NCI-H526 (cell line): ENCODE data around the gene WNT3.

ENCODE experiments used
- DNase-seq, 2 experiments: peaks; one replicate each; lab custom pipeline; 2025; lab: John Stamatoyannopoulos, UW

The WNT3 gene

DNA sequence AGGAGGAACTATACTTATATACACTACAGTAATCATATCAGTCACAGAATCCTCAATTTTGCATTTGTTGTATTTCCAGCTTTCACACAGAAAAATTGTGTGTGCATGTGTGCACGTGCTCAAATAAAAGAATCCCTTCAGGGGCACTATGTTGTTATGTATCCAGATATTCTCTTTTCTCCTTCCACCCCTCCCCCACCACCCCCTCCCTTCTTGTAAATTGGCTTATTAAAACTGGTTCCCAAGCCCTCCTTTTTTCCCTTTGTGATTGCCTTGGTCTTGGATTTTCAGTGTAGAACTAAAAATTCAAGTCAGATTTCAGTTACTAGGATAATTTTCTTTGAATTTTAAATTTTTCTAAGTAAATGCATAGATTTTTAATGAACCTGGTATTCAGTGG lies 86.3 kb downstream of the WNT3 start:
- DNase-seq, result no peak

DNA sequence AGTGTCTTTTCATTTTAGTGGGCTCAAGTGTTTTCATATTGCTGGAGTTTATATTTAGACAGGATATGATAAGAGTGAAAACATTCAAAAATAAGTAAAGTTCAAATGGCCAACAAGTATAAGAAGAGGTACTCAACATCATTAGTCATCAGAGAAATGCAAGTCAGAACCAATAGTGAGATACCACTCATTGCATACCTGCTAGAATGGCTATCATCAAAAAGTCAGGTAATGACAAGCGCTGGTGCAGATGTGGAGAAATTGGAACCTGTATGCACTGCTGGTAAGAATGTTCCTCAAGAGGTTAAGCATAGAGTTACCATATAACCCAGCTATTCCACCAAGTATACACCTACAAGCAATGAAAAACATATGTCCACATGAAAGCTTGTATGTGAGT lies 87.8 kb downstream of the WNT3 start:
- DNase-seq, result no peak

DNA sequence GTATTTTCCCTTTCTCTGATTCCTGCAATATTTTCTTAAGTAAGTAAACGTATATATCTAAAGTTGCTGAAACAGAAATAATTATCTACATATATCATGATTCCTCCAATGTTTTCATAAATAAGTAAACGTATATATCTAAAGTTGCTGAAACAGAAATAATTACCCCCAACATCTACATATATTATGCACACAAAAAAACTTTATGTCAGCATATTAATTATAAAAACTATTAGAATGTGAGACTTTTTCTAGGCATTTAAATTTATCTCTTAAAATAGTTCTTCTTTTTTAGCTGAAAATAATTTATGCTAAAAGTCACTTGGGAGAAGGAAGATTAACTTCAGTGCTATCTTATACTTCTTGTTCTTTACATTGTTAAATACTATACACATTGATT lies 88.5 kb downstream of the WNT3 start:
- no peak for DNase-seq

DNA sequence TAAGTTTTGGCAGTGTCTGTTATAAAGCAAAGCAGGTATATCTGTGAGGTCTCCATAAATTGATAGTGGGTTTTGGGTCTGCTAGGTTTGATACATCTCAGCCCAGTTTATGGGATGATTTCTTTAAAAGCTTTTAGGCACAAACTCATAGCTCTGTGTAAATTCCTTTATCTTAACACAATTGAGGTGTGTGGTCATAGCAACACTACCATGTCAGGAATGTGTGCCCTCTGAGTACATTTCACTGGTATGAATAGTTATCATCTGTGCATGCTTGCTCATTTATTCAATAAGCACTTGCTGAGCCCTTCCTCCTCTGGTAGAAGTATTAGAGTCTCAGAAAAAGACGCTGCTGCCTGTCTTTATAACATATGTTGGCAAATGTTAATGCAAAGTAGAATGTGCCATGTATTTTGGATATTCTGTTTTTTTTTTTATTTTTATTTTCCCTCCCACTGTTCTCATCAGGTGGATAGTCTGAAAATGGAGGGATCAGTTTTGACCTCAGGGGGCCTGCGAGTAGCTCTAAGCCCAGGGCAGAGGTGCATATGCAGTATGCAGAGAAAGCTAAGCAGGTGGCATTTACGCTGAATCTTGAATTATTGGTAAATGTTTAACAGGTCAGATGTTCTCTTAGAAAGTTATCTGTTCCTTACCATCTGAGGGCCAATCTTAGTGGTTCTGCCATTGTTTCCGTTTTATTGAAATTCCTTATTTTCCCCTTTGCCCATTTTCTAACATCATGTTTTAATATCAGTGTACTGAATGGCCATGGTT lies 90.7 kb downstream of the WNT3 start:
- DNase-seq, result no peak

DNA sequence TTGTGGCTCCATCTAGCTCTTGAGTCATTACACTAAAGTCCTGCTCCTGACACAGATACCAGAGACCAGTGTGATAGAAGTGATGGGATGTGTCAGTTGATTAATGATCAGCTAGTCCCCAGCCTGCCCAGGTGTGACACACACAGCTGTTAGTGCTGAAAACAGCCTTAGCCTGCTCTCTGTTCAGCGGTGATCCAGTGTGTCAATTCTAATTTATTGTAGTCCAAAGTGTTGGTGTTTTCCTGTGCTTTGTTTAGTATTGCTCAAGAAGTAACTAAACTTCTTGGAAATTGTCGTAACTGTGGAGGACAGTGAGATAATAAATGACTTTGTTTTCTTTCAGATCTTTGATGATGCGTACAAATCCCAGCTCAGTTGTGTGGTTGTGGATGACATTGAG lies 92.3 kb downstream of the WNT3 start:
- no peak for DNase-seq

DNA sequence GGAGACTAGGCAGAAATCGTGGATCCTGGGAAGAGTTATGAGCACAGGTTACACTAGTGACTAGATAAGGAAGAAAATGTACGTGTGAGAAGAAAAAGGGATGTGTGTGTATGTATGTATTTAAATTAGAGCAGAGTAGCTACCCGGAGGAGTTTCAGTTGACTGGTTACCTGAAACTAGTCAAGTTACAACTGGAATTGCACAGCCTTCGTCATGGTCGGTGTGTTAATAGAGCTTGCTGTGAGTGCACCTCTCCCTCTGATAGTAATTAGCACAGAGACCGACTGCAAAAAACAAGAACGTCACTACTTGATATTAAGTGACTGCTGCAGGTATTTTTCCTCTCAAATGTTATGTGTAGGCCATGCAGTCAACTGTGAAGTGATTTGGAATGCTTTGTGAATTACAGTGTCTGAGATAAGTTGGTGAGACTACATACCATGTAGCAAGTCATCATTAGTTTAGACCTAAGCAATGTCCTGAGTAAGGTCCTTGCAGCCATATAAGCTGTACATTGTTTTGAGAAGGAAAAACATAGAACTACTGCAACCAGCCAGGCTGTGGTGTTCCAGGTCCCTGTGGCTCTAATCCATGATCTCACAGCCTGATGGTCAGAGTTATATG lies 95.7 kb downstream of the WNT3 start:
- peak; percentile 56 to 79 for DNase-seq

DNA sequence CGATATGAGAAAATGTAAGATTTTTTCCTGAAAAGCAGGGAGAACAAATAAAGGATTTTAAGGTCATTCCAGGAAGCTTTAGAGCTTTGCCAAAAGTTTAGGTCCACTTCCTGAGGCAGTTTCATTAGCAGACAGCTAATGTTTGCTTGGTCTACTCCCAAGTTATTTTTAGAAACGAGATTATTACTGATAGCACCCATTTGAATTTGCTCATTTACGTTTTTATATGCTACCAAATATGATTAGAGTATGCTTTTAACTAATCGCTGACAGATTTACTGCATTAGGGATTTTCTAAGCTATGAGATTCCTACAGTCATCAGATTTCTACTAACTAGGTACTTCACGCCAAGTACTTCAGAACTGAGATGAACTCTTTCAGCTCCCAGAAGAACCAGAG lies 98.1 kb downstream of the WNT3 start:
- DNase-seq, result no peak

DNA sequence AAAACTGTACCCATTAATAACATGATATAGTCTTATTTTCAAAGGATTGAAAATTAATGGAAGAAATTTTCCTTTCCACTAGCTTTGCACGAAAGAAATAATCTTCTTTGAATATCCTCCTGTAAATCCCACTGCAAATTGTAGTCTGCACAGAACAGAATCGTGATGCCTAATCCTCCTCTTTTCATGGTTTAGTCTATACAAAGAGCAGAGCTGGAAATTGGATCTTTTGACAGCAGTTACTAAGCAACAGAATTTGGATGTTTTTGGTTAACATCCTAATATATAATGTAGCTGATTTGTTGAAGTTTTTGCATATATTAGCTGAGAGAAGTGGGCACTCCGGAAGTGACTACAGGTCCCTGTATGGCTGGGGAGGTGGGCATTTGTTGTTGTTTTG lies 98.6 kb downstream of the WNT3 start:
- no peak for DNase-seq

DNA sequence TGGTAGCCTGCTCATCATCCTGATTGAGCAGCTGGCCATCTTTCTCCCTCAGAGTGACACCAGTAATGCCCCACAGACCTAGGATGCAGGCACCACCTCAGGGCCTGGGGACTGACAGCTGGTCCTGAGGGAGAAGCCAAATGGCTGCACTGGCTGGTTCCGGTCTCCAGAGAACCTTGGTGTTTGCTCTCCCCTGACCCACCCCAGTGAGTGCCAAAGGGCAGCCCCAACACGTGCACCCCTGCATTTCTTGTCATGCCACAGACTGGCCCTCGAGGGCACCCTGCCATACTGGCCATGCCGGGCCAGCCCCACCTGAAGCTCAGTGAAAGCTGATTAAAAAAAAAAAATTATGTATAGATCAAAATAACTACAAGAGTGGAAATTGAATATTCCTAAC lies 100.5 kb downstream of the WNT3 start:
- DNase-seq, result no peak
